ENCODE measurements around the gene SLC5A10.

The SLC5A10 gene

DNA sequence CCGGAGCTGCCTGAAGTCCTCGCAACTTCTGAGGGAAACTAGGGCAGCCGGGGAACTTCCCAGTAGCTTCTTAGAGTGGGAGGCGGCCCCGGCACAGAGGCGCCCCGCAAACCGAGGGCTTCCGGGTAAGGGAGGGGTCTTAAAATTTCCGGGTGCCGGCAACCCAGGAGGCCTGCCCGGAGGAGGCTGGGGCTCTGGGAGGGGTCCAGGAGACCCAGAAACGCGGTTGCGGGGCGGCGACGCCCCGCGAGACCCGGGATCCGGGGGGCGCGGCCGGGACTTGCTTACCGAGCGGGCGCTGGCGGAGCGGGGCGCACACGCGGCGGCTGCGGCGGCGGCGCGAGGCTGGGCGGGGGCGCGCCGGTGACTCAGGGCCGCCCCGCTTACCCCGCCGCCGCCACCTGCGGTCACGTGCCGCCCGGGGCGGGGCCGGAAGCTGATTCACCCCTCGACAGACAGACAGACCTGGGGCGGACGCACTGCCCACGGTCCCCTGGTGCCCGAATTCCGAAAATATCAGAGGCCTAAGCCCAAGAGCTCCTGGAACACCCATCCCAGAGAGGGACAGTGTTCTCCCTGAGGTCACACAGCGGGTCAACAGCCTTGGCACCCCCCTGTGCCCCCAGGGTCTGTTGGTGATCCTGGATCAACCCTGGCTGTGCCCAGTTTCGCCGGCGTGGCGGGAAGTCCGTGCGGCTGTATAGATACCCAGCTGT is 52.6 kb downstream of the SLC5A10 start, which contains the start of gene FAM83G:
Gene FAM83G, minus strand, starts transcription at position 344 of the 716 bp plus-strand sequence. CDS start 723 bp downstream, outside the sequence.
- DNase-seq (ENCODE audit: low read depth in 1 of 2, low spot score in 1 of 2), result peak; percentile 16 to 40
- no peak for TF ChIP-seq POLR2AphosphoS5 (IDR thresholded peaks at IDR 0.05; ENCODE audit: low read depth)
- no peak for TF ChIP-seq GABPA (IDR thresholded peaks at IDR 0.05; ENCODE audit: low read depth)
- no peak for TF ChIP-seq SPI1 (IDR thresholded peaks at IDR 0.05; ENCODE audit: borderline replicate concordance, low read depth)
- TF ChIP-seq, protein P1, sequence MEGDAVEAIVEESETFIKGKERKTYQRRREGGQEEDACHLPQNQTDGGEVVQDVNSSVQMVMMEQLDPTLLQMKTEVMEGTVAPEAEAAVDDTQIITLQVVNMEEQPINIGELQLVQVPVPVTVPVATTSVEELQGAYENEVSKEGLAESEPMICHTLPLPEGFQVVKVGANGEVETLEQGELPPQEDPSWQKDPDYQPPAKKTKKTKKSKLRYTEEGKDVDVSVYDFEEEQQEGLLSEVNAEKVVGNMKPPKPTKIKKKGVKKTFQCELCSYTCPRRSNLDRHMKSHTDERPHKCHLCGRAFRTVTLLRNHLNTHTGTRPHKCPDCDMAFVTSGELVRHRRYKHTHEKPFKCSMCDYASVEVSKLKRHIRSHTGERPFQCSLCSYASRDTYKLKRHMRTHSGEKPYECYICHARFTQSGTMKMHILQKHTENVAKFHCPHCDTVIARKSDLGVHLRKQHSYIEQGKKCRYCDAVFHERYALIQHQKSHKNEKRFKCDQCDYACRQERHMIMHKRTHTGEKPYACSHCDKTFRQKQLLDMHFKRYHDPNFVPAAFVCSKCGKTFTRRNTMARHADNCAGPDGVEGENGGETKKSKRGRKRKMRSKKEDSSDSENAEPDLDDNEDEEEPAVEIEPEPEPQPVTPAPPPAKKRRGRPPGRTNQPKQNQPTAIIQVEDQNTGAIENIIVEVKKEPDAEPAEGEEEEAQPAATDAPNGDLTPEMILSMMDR (IDR thresholded peaks at IDR 0.05; ENCODE audit: insufficient read depth, low read length), result no peak
- TF ChIP-seq, protein P2, sequence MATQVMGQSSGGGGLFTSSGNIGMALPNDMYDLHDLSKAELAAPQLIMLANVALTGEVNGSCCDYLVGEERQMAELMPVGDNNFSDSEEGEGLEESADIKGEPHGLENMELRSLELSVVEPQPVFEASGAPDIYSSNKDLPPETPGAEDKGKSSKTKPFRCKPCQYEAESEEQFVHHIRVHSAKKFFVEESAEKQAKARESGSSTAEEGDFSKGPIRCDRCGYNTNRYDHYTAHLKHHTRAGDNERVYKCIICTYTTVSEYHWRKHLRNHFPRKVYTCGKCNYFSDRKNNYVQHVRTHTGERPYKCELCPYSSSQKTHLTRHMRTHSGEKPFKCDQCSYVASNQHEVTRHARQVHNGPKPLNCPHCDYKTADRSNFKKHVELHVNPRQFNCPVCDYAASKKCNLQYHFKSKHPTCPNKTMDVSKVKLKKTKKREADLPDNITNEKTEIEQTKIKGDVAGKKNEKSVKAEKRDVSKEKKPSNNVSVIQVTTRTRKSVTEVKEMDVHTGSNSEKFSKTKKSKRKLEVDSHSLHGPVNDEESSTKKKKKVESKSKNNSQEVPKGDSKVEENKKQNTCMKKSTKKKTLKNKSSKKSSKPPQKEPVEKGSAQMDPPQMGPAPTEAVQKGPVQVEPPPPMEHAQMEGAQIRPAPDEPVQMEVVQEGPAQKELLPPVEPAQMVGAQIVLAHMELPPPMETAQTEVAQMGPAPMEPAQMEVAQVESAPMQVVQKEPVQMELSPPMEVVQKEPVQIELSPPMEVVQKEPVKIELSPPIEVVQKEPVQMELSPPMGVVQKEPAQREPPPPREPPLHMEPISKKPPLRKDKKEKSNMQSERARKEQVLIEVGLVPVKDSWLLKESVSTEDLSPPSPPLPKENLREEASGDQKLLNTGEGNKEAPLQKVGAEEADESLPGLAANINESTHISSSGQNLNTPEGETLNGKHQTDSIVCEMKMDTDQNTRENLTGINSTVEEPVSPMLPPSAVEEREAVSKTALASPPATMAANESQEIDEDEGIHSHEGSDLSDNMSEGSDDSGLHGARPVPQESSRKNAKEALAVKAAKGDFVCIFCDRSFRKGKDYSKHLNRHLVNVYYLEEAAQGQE (IDR thresholded peaks at IDR 0.05; ENCODE audit: insufficient replicate concordance, low read depth), result no peak
- no peak within 1 kb of the TSS for H3K27ac ChIP-seq (replicated peaks)
- peak within 1 kb of the TSS; percentile 58 for H3K4me3 ChIP-seq (replicated peaks; ENCODE audit: insufficient read depth, low read length)
- no peaks in the 10 kb centered on the region for H3K27me3 ChIP-seq (ENCODE audit: insufficient read depth, poor library complexity, severe bottlenecking)

DNA sequence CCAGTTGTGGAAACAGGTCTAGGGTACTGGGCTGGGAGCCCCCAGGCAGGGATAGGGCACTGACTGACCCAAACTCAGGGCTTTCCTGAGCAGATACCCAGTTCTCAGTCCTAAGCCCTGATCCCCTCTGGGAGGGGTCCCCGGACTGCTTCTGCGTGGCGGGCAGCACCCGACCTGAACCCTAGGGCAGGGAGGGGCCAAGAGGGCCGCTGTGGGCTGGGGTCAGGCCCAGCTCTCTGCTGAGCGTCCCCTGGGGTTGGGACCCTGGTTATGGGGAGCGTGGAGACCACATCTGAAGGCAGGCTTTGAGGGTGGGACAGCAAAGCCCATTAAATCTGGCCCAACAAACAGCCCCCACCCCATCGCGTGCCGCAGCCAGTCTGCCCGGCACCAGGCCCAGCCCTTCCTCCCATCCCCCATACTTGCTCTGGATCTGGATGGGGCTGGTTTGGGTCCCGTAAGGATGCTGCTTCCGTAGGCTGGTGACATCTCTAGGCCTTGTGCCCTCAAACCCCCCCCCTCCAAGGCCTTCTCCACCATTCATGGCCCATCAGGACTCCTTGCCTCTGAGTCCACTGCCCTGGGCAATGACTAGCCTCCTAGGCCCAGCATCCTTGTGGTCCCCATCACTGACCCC is 53.3 kb downstream of the SLC5A10 start:
- Histone ChIP-seq H3K27ac (replicated peaks) (no peak overlapping the region), H3K27me3 (ENCODE audit: insufficient read depth, poor library complexity, severe bottlenecking) (no peaks in the 10 kb centered on the region), H3K4me3 (replicated peaks; ENCODE audit: insufficient read depth, low read length) (no peak overlapping the region; the same call in 1 of the 2 replicates)
- no peak for DNase-seq (ENCODE audit: low read depth in 1 of 2, low spot score in 1 of 2)
- no peak for TF ChIP-seq POLR2AphosphoS5 (IDR thresholded peaks at IDR 0.05; ENCODE audit: low read depth)
- TF ChIP-seq, protein P1 (IDR thresholded peaks at IDR 0.05; ENCODE audit: insufficient read depth, low read length), result no peak
- no peak for TF ChIP-seq SPI1 (IDR thresholded peaks at IDR 0.05; ENCODE audit: borderline replicate concordance, low read depth)

DNA sequence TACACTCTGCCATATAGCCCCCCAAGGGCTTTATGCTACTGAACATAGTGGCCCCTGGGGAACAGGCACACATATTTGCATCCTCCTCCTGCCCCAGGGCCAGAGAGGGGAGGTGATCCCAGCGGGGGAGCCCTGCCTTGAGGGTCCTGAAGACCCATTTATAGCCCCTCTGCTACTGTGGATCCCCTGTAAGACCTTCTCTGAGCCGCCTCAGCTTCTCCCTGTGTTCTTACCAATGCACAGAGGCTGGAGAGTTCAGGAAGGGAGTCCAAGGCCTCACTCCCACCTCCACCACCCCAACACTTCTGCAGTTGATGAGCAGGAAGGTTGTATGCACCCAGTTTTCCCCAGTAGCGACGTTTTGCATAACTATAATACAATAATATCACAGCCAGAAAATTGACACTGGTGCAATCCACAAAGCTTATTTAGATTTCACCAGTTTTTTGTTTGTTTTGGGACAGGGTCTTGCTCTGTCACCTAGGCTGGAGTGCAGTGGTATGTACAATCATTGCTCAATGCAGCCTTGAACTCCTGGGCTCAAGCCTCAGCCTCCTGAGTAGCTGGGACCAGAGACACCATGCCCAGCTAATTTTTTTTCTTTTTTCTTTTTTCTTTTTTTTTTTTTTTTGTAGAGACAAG is 53.9 kb downstream of the SLC5A10 start:
- H3K27ac ChIP-seq (replicated peaks), result no peak overlapping the region
- TF ChIP-seq POLR2AphosphoS5 (IDR thresholded peaks at IDR 0.05; ENCODE audit: low read depth) (no peak), SPI1 (IDR thresholded peaks at IDR 0.05; ENCODE audit: borderline replicate concordance, low read depth) (no peak), GABPA (IDR thresholded peaks at IDR 0.05; ENCODE audit: low read depth) (no peak)
- TF ChIP-seq, protein P1 (IDR thresholded peaks at IDR 0.05; ENCODE audit: insufficient read depth, low read length), result no peak
- TF ChIP-seq, protein P2 (IDR thresholded peaks at IDR 0.05; ENCODE audit: insufficient replicate concordance, low read depth), result no peak

More for the DNA sequence above, 53.9 kb downstream of the SLC5A10 start:
- Histone ChIP-seq H3K27me3 (ENCODE audit: insufficient read depth, poor library complexity, severe bottlenecking) (no peaks in the 10 kb centered on the region), H3K4me3 (replicated peaks; ENCODE audit: insufficient read depth, low read length) (no peak overlapping the region)
- DNase-seq (ENCODE audit: low read depth in 1 of 2, low spot score in 1 of 2), result no peak
